ENCODE measurements around the gene NOL4L.

Gene NOL4L

DNA sequence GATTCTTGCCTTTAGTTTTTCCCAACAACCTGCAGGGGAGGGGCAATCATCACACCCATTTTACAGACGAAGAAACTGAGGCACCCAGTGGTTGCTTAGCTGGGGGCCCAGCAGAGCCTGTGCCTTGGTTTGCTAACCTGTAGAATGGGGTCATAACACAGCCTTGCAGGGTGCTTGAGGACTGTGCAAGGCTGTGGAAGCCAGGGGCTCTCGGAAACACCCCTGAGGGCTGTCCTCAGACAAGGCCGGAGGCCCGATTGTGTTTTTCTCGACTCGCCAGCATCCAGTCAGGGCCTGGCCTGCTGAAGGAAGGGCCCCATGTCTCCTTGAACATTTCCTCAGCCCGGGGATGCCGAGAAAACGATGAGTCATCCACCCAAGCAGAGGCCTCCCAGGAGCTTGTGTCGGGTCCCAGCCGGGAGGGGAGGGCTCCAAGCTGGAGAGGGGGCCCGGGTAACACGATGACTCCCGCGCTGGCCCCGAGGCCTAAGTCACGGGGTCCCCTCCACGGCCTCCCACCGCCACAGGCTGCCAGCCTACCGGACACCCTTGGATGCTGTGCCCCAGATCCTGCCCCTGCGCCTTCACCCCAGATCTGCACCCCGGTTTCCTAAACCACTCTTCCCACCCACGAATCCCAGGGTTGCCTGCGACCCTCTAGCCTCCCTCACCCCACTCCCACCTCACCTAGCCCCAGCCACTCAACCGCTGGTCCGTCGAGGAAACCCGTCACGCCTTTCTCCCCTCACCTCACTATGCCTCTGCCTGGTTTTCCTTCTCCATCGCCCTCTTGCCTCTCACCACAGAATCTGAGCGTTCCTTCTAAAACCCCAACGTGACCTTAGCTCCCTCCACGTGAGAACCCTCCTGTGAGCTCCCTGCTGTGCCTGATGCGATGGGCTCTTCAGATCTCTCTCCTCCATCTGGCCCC, 10.6 kb downstream of the NOL4L start:
- no peak for DNase-seq

GRCh38 chr20:32573167-32573851, 11.8 kb downstream of the NOL4L start:
- DNase-seq = no peak

GRCh38 chr20:32572271-32572968, 12.7 kb downstream of the NOL4L start:
- DNase-seq = no peak

DNA sequence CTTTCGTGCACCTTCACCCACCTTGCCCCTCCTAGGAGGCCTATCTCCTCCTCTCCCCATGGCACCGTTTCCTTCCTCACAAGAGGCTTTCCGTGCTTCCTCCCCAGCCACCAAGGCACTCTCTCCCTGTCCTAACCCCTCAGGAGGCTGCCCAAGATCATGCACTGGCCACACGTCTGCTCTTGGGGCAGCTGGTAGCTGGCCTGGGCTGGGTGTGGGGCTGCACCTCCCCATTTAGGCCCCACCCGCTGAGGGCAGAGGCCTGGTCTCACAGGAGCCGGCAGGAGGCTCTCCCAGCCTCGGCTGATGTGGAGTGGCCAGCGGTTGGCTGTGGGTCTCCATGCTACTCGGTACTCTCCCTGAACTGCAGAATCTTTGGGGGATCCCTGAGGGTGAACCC, 13.6 kb downstream of the NOL4L start:
- no peak for DNase-seq

DNA sequence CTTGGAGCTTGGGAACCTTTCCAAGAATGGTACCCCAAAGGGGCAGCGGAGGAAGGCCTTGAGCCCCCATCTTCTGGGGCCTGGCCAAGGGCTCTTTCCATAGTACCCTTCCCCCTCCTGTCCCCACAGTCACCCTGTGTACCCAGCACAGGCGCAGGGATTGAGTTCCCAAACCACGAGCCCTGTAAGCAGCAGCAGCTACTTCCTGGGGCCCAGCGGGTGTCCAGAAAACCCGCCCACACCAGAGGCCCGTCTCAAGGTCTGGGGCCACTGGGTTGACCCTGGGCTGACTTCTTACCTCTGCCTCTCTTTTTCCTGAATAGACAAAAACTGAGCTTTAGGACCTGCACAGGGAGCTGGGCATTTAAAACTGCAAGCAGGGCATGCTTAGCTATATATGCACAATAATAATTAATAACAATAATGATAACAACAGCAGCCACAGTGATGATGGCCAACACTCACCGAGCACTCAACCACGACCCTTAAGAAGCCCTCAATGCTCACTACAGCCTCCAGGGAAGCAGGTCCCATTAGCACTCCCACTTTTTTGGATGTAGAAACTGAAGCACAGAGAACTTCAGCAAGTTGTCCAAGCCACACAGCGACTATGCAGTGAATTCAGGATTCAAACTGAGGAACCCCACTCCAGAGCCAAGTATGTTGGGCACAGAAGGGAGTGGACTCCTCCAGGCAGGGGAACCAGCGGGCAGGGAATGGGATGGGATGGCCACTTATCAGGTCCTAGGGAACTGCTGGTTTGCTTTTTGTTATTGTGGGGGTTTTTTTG, 14.5 kb downstream of the NOL4L start:
- no peak for DNase-seq

GRCh38 chr20:32569380-32570305, 15.5 kb downstream of the NOL4L start:
- DNase-seq = no peak

GRCh38 chr20:32569018-32569379, 16.1 kb downstream of the NOL4L start:
- no peak for DNase-seq

DNA sequence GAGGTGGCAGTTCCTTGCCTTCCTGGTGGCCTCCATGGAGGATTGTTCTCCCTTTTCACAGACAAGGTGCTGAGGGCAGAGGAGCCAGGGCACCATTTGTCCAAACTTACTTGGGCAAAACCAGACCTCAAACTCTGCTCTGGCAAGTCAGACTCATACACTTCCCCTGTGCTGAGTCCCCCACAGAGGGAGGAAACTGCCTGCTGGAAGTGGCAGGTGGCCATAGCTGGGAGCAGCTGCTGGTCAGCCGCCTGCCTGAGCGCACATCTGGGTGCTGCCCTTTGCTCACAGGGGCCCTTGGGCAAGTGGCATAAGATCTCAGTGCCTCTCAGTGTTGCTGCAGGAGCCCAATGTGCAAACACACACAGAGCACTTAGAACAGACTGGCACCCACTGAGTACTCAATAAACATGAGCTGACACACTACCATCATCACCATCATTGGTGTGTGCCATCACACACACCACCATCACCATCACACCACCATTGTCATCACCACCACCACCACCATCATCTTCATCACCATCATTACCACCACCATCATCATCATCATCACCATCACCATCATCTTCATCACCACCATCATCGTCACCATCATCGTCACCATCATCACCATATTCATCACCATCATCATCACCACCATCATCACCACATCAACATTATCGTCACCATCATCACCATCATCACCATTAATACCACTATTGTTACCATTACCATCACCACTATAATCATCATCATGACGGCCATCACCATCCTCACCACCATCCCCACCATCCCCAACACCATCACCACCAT, 17.6 kb downstream of the NOL4L start:
- no peak for DNase-seq

DNA sequence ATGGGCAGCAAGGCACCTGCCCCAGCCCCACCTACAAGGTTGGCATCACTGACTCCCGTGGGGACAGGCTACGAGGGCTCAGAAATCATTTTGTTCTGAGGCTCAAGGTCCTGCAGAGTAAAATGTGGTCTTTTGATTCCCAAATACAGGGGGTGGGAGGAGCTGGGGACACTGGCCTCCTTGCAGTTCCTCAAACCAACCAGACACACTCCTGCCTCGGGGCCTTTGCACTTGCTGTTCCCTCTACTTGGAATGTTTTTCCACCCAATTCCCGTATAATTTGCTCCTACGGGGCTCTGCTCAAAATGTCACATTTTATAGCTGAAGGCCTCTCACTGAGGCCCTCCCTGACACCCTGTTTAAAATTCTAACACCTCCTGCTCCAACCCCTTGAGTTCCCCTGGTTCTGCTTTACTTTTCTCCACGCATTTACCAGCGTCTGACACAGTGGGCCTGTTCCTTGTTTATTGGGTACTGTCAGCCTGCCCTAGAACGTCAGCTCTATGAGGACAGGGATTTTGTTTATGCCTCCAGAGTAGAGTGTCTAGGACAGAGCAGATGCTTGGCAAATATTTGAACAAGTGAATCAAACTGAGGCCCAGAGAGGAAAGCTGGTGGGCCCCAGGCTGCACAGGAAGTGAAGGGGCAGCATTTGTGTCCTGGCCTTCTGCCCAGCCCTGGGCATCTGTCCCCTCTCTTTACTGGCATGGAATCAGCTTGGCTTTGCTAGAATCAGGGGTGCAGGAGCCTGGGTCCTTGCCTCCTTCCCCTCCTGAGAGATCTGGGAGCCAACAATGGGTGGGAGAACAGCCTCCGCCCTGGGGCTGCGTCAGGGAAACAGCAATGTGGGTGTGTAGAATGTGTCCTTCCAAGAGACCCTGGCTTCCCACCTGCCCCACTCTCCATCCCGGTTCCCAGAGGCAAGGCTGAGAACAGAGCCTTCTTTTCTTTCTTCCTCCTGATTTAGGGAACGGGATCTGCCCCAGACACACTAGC, 18.5 kb downstream of the NOL4L start:
- DNase-seq = no peak

GRCh38 chr20:32565735-32566032, 19.4 kb downstream of the NOL4L start:
- DNase-seq = no peak

GRCh38 chr20:32564921-32565734, 20.0 kb downstream of the NOL4L start:
- no peak for DNase-seq

- DNase-seq = no peak
Observed at GRCh38 chr20:32564440-32564839, 20.7 kb downstream of the NOL4L start.

GRCh38 chr20:32563311-32564272, 21.5 kb downstream of the NOL4L start:
- DNase-seq = no peak

- no peak for DNase-seq
Observed at GRCh38 chr20:32562495-32562911, 22.6 kb downstream of the NOL4L start.

- DNase-seq = no peak
Observed at GRCh38 chr20:32560989-32561830, 23.9 kb downstream of the NOL4L start.

- no peak for DNase-seq
Observed at GRCh38 chr20:32560482-32560988, 24.6 kb downstream of the NOL4L start.

Data from NCI-H446 (cell line).